ENCODE results near the gene CD38. TPM values are rescaled to one million over a fixed set of nuclear protein-coding genes. Genes with fewer than 3 reads are reported as not detected.

The CD38 gene
- total and polyA plus RNA-seq, 2 of the 13 experiments (the other 11 are each of a cell fraction or from before 2014, with no cell fraction given): not detected

DNA sequence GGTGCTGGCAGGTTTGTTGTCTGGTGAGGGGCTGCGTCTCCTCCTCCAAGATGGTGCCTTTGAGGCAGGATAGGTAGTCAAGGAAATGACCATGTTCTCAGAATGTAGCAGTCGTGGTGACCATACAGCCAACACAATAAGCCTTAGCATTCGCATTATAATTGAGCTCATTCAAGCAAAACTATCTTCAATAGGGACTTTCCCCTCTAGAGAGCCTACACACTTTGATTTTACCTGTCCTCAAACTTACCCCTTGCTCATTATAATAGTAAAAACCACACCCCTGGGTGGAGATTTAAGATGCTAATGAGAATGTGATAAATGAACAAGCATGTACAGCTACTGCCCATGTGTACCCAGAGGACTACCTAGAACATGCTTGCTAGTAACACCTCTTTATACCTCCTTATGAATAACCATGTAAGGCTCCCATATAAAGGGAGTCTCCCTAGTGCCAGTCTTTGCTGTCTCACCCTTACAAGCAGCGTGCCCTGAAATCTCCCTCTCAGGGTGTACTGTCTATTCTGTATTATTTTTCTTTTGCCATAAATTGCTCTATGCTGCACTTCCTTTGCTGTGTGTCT lies 112.2 kb downstream of the CD38 start:
- ChIA-PET CTCF (ENCODE audit: low intra/inter-chr PET ratio, low total read pairs) (no interaction called here), POLR2A (no interaction called here)
- no TSS peak for BruUV-seq (replicated peaks)
- FAIRE-seq: no peak
- Histone ChIP-seq H3K36me3 (replicated peaks in 1 of 2; ENCODE audit: control insufficient read depth in 1 of 2, insufficient read depth in 2 of 2, low read length in 2 of 2) (no peaks in the 10 kb centered on the region), H2AFZ (ENCODE audit: low read length) (no peak overlapping the region), H3K9ac (ENCODE audit: insufficient read depth, low read depth, low read length) (no peak overlapping the region), H3K4me1 (ENCODE audit: insufficient read depth, low read length) (no peaks in the 10 kb centered on the region), H3K27me3 (ENCODE audit: control insufficient read depth in 1 of 2, insufficient read depth in 2 of 2, low read length in 2 of 2) (no peaks in the 10 kb centered on the region), H3K9me3 (ENCODE audit: low read length) (no peaks in the 10 kb centered on the region), H3K4me3 (replicated peaks in 1 of 3; ENCODE audit: insufficient read depth in 1 of 3, low read depth in 2 of 3, low read length in 3 of 3) (no peak overlapping the region), H3K79me2 (ENCODE audit: insufficient read depth, low read length) (no peaks in the 10 kb centered on the region), H3K4me2 (ENCODE audit: low read depth, low read length) (no peak overlapping the region), H3K27ac (ENCODE audit: extremely low read length, insufficient read depth, low read length) (no peak overlapping the region), H4K20me1 (ENCODE audit: insufficient read depth, low read length) (no peaks in the 10 kb centered on the region)
- WGBS (ENCODE audit: low lambda C conversion rate): 10% methylated on average over 4 of the region's 4 CpGs
- intact Hi-C loops (cut with micrococcal nuclease; ENCODE audit: unreplicated experiment) (no loop called here), in situ Hi-C loops (cut with HindIII; ENCODE audit: extremely low pct_ligation_motif_present, low pct_unique_long_range_greater_than_20kb) (no loop called here)
- TF ChIP-seq ZNF773 (CRISPR knock-in tag; IDR thresholded peaks at IDR 0.05; ENCODE audit: borderline replicate concordance): no peak
- TF ChIP-seq ZNF709 (CRISPR knock-in tag; IDR thresholded peaks at IDR 0.05): no peak
- no peak for TF ChIP-seq EHMT2 (IDR thresholded peaks at IDR 0.05; ENCODE audit: borderline replicate concordance, low read depth, low read length)
- ATAC-seq: no peak
- DNase-seq (ENCODE audit: low spot score): no peak

DNA sequence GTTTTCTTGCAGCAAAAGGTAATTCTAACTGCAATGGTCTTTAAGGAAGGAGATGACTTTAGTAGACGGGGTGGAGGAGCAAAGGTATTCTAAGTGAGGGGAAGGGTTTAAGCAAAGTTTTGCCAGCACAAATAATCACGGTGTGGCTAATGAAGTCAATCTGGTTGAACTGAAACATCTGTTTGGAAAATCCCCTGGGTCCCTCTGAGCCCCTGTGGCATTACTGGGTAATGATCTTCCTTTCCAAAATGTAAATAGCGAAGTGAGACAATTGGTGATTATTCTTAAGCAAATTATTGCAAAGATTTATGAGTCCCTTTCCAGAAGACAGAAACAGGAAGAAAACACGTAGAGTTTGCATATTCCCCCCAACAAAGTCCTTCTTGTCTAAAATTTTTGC lies 113.2 kb downstream of the CD38 start:
- Histone ChIP-seq H3K4me3 (replicated peaks in 1 of 3; ENCODE audit: insufficient read depth in 1 of 3, low read depth in 2 of 3, low read length in 3 of 3) (no peak overlapping the region), H2AFZ (ENCODE audit: low read length) (no peak overlapping the region), H4K20me1 (ENCODE audit: insufficient read depth, low read length) (no peaks in the 10 kb centered on the region), H3K4me2 (ENCODE audit: low read depth, low read length) (no peak overlapping the region), H3K27me3 (ENCODE audit: control insufficient read depth in 1 of 2, insufficient read depth in 2 of 2, low read length in 2 of 2) (no peaks in the 10 kb centered on the region), H3K9ac (ENCODE audit: insufficient read depth, low read depth, low read length) (no peak overlapping the region), H3K27ac (ENCODE audit: extremely low read length, insufficient read depth, low read length) (no peak overlapping the region), H3K36me3 (replicated peaks in 1 of 2; ENCODE audit: control insufficient read depth in 1 of 2, insufficient read depth in 2 of 2, low read length in 2 of 2) (no peaks in the 10 kb centered on the region), H3K4me1 (ENCODE audit: insufficient read depth, low read length) (no peaks in the 10 kb centered on the region), H3K9me3 (ENCODE audit: low read length) (no peaks in the 10 kb centered on the region), H3K79me2 (ENCODE audit: insufficient read depth, low read length) (no peaks in the 10 kb centered on the region)
- CTCF ChIA-PET (ENCODE audit: low intra/inter-chr PET ratio, low total read pairs): no interaction called here
- no TSS peak for BruUV-seq (replicated peaks)
- no peak for DNase-seq (ENCODE audit: low spot score)
- TF ChIP-seq ZBTB7B (CRISPR knock-in tag; IDR thresholded peaks at IDR 0.05) (no peak), ZEB1 (IDR thresholded peaks at IDR 0.05; ENCODE audit: insufficient replicate concordance, low read depth) (no peak), ZNF331 (CRISPR knock-in tag; IDR thresholded peaks at IDR 0.05) (no peak), TEAD3 (CRISPR knock-in tag; optimal IDR thresholded peaks at IDR 0.05; ENCODE audit: borderline replicate concordance) (no peak), ZFP36L2 (CRISPR knock-in tag; IDR thresholded peaks at IDR 0.05) (no peak), ZNF234 (CRISPR knock-in tag; conservative IDR thresholded peaks at IDR 0.05) (no peak), ZNF567 (CRISPR knock-in tag; IDR thresholded peaks at IDR 0.05; ENCODE audit: borderline replicate concordance) (no peak), BCL6 (CRISPR knock-in tag; IDR thresholded peaks at IDR 0.05) (no peak), ZFY (CRISPR knock-in tag; IDR thresholded peaks at IDR 0.05) (no peak), ZNF354B (CRISPR knock-in tag; IDR thresholded peaks at IDR 0.05) (no peak), ZFP41 (CRISPR knock-in tag; IDR thresholded peaks at IDR 0.05; ENCODE audit: borderline replicate concordance) (no peak), ZNF672 (CRISPR knock-in tag; IDR thresholded peaks at IDR 0.05) (no peak), ZNF263 (CRISPR knock-in tag; IDR thresholded peaks at IDR 0.05) (no peak), FOXA3 (CRISPR knock-in tag; IDR thresholded peaks at IDR 0.05) (no peak)
- TF ChIP-seq, protein P1, sequence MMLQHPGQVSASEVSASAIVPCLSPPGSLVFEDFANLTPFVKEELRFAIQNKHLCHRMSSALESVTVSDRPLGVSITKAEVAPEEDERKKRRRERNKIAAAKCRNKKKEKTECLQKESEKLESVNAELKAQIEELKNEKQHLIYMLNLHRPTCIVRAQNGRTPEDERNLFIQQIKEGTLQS (CRISPR knock-in tag; IDR thresholded peaks at IDR 0.05): no peak
- TF ChIP-seq, protein P2, sequence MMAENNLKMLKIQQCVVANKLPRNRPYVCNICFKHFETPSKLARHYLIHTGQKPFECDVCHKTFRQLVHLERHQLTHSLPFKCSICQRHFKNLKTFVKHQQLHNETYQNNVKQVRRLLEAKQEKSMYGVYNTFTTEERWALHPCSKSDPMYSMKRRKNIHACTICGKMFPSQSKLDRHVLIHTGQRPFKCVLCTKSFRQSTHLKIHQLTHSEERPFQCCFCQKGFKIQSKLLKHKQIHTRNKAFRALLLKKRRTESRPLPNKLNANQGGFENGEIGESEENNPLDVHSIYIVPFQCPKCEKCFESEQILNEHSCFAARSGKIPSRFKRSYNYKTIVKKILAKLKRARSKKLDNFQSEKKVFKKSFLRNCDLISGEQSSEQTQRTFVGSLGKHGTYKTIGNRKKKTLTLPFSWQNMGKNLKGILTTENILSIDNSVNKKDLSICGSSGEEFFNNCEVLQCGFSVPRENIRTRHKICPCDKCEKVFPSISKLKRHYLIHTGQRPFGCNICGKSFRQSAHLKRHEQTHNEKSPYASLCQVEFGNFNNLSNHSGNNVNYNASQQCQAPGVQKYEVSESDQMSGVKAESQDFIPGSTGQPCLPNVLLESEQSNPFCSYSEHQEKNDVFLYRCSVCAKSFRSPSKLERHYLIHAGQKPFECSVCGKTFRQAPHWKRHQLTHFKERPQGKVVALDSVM (CRISPR knock-in tag; IDR thresholded peaks at IDR 0.05): no peak
- TF ChIP-seq, protein P3, sequence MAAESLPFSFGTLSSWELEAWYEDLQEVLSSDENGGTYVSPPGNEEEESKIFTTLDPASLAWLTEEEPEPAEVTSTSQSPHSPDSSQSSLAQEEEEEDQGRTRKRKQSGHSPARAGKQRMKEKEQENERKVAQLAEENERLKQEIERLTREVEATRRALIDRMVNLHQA (CRISPR knock-in tag; IDR thresholded peaks at IDR 0.05): no peak
- ATAC-seq: no peak
- 2% methylated on average over 4 of the region's 4 CpGs for WGBS (ENCODE audit: low lambda C conversion rate)
- intact Hi-C loops (cut with micrococcal nuclease; ENCODE audit: unreplicated experiment): no loop called here
- in situ Hi-C loops (cut with HindIII; ENCODE audit: extremely low pct_ligation_motif_present, low pct_unique_long_range_greater_than_20kb): no loop called here
- POLR2A ChIA-PET: no interaction called here
- FAIRE-seq: no peak
